K562 (cell line): Measurements from ENCODE around the gene ZMYND19. TPM values are rescaled to one million over a fixed set of nuclear protein-coding genes. Genes with fewer than 3 reads are reported as not detected.
A peak's percentile ranks its signal among the peaks of the same experiment; 100 is the strongest.

ENCODE experiments used
- CREB1 ChIP-seq, 2 experiments: sonication (generic) in 1 of 2; formaldehyde crosslinking in 1 of 2; IDR thresholded peaks; 2 replicates each; pipeline versions ENCODE4 v1.6.1 to v1.8.0; 2012 to 2022; ENCODE audit warnings: inconsistent platforms in 1 of 2, mild to moderate bottlenecking in 1 of 2, missing genetic modification reagents in 1 of 2, moderate library complexity in 1 of 2
- DDX20 ChIP-seq: fragments of 450-650 bp; IDR thresholded peaks from 2 replicates; pipeline ENCODE4 v1.6.1; 2016; ENCODE audit warnings: missing genetic modification characterization, low read depth, mild to moderate bottlenecking, missing compliant biosample characterization, moderate library complexity
- ETS2 ChIP-seq: IDR thresholded peaks from 2 replicates; pipeline ENCODE4 v1.6.1; 2016; ENCODE audit warnings: borderline replicate concordance, missing genetic modification characterization, mild to moderate bottlenecking, moderate library complexity, missing compliant biosample characterization; ENCODE audit not compliant: poor library complexity, severe bottlenecking
- HDAC6 ChIP-seq: IDR thresholded peaks from 2 replicates; pipeline ENCODE4 v1.6.1; 2012; ENCODE audit warnings: low read depth, mild to moderate bottlenecking, control low read depth, inconsistent platforms, low read length, moderate library complexity
- ILF3 ChIP-seq: fragments of 450-650 bp; IDR thresholded peaks from 2 replicates; pipeline ENCODE4 v1.6.1; 2018; ENCODE audit warnings: antibody characterized with exemption, mild to moderate bottlenecking, moderate library complexity, borderline replicate concordance
- MYC ChIP-seq, 2 experiments: fragments of 250-450 bp in 1 of 2; sonication (Bioruptor Pico) in 1 of 2; IDR thresholded peaks; 2 replicates each; pipeline versions ENCODE4 v1.5.1 to v1.6.1; 2012 to 2021; ENCODE audit warnings: low read depth in 2 of 2, borderline replicate concordance in 1 of 2, improper control_type of control experiment in 1 of 2, low read length in 1 of 2, mild to moderate bottlenecking in 1 of 2, moderate library complexity in 1 of 2
- RBM14 ChIP-seq: fragments of 200-400 bp; formaldehyde crosslinking; IDR thresholded peaks from 2 replicates; pipeline ENCODE4 v1.6.1; 2018; ENCODE audit warnings: low read depth, mild to moderate bottlenecking, low read length, moderate library complexity, borderline replicate concordance; ENCODE audit not compliant: insufficient read depth
- SMC3 ChIP-seq: conservative IDR thresholded peaks from 2 replicates; pipeline ENCODE4 v1.6.1; 2011; ENCODE audit warnings: low read depth, low read length, improper control_type of control experiment; ENCODE audit not compliant: insufficient read depth
- WHSC1 ChIP-seq: IDR thresholded peaks from one replicate; pipeline ENCODE4 v1.6.1; 2012; ENCODE audit warnings: low read length, control low read depth, inconsistent platforms
- ZBTB17 ChIP-seq: fragments of 450-650 bp; formaldehyde crosslinking; IDR thresholded peaks from 2 replicates; pipeline ENCODE4 v1.4.0; 2020; ENCODE audit warnings: mild to moderate bottlenecking
- ZKSCAN1 ChIP-seq: fragments of 150-350 bp; IDR thresholded peaks from 2 replicates; pipeline ENCODE4 v1.6.1; 2016; ENCODE audit warnings: low read depth, low read length
- ZNF124 ChIP-seq: sonication (generic); formaldehyde crosslinking; IDR thresholded peaks from 2 replicates; pipeline ENCODE4 v1.8.1; 2022; ENCODE audit warnings: missing genetic modification reagents
- ZNF23 ChIP-seq: fragments of 250-450 bp; sonication (Bioruptor Pico); IDR thresholded peaks from 2 replicates; pipeline ENCODE4 v1.4.0; 2020; ENCODE audit warnings: mild to moderate bottlenecking
- ZNF780A ChIP-seq: fragments of 250-450 bp; sonication (Bioruptor Pico); IDR thresholded peaks from 2 replicates; pipeline ENCODE4 v1.5.0; 2021; ENCODE audit warnings: mild to moderate bottlenecking
- polyA plus RNA-seq, 8 experiments: library from polyadenylated mRNA; depleted of rRNA in 4 of 8; stranded (reverse) in 5 of 8; unstranded in 3 of 8; fragments of >200 nt; fragmentation: Nextera tagmentation in 2 of 8; fragmentation: Illumina TruSeq in 1 of 8; extraction: Ambion mirVana in 2 of 8; extraction: Trizol in 1 of 8; gene quantifications; 2 replicates each; pipeline versions ENCODE4 v1.2.1 to v1.2.3, GENCODE V29; 2011 to 2014; ENCODE audit warnings: inconsistent platforms in 1 of 8, missing spikeins in 1 of 8
- total RNA-seq, 7 experiments: library from RNA; depleted of rRNA in 6 of 7; stranded (reverse); fragments of >200 nt in 6 of 7; fragmentation: Illumina TruSeq in 2 of 7; extraction: Trizol in 2 of 7; gene quantifications; 2 replicates each; pipeline versions ENCODE4 v1.2.1 to v1.2.3, GENCODE V29; 2011 to 2021; ENCODE audit warnings: low replicate concordance in 1 of 7
- TF ChIP-seq, protein P1 (sequence below): IDR thresholded peaks from 3 replicates; pipeline ENCODE4 v1.6.1; 2011; ENCODE audit warnings: borderline replicate concordance, mild to moderate bottlenecking, moderate library complexity; ENCODE audit not compliant: insufficient read length; ENCODE audit errors: extremely low read depth
- TF ChIP-seq, protein P2 (sequence below): fragments of 450-650 bp; conservative IDR thresholded peaks from 2 replicates; pipeline ENCODE4 v1.6.1; 2016; ENCODE audit warnings: missing genetic modification characterization, low read depth, mild to moderate bottlenecking, control low read depth, missing compliant biosample characterization
- TF ChIP-seq, protein P3 (sequence below): fragments of 200-400 bp; formaldehyde crosslinking; IDR thresholded peaks from 2 replicates; pipeline ENCODE4 v1.6.1; 2017; ENCODE audit warnings: mild to moderate bottlenecking, low read depth, low read length, moderate library complexity
- TF ChIP-seq, protein P4 (sequence below): fragments of 450-650 bp; formaldehyde crosslinking; IDR thresholded peaks from 2 replicates; pipeline ENCODE4 v1.4.0; 2020; ENCODE audit warnings: mild to moderate bottlenecking, moderate library complexity

ZMYND19 gene
- total and polyA plus RNA-seq, 9 of the 15 experiments (the other 6 are each of a cell fraction or from before 2014, with no cell fraction given): 1.0 to 86.7 (median 44.0) TPM

DNA sequence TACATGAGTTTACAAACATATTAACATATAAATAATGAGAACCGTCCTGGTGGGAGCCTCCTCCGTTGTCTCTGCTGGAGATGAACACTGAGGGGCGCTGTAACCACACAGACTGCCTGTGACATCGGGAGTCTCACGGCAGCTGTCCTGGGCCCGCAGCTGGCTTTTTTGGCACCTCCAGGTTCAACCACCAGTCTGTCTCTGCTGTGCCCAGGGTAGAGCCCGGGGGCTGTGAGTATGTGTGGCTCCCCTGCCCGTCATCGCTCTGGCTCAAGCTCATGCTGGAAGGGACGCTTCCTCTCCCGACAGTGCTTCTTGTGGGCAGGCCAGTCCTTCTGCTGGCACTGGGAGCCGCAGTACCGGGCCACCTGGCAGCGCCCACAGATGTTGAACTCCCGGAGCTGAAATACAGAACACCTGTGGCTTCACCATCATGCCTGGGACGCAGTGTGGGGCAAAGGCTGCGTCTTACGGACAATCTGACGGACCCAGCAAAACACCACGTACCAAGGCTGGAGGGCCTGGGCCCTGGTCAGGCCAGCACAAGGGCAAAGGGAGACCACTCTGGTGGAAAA lies 7.9 kb downstream of the ZMYND19 start (continued):
- TF ChIP-seq, protein P1, sequence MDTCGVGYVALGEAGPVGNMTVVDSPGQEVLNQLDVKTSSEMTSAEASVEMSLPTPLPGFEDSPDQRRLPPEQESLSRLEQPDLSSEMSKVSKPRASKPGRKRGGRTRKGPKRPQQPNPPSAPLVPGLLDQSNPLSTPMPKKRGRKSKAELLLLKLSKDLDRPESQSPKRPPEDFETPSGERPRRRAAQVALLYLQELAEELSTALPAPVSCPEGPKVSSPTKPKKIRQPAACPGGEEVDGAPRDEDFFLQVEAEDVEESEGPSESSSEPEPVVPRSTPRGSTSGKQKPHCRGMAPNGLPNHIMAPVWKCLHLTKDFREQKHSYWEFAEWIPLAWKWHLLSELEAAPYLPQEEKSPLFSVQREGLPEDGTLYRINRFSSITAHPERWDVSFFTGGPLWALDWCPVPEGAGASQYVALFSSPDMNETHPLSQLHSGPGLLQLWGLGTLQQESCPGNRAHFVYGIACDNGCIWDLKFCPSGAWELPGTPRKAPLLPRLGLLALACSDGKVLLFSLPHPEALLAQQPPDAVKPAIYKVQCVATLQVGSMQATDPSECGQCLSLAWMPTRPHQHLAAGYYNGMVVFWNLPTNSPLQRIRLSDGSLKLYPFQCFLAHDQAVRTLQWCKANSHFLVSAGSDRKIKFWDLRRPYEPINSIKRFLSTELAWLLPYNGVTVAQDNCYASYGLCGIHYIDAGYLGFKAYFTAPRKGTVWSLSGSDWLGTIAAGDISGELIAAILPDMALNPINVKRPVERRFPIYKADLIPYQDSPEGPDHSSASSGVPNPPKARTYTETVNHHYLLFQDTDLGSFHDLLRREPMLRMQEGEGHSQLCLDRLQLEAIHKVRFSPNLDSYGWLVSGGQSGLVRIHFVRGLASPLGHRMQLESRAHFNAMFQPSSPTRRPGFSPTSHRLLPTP: no peak
- TF ChIP-seq ZKSCAN1 (no peak), SMC3 (peak; percentile 29; the same call in 1 of the 2 replicates), ILF3 (no peak), ZNF780A (CRISPR knock-in tag) (no peak), ZNF23 (CRISPR knock-in tag) (no peak), ETS2 (tag) (no peak), DDX20 (tag) (no peak), ZBTB17 (CRISPR knock-in tag) (no peak), ZNF124 (no peak), MYC (IDR thresholded peaks at IDR 0.05; ENCODE audit: low read depth, low read length) (no peak), MYC (CRISPR knock-in tag; IDR thresholded peaks at IDR 0.05; ENCODE audit: borderline replicate concordance, low read depth) (no peak), WHSC1 (no peak), HDAC6 (no peak), CREB1 (IDR thresholded peaks at IDR 0.05) (no peak), CREB1 (CRISPR knock-in tag; IDR thresholded peaks at IDR 0.05) (no peak), RBM14 (no peak)
- TF ChIP-seq, protein P2, sequence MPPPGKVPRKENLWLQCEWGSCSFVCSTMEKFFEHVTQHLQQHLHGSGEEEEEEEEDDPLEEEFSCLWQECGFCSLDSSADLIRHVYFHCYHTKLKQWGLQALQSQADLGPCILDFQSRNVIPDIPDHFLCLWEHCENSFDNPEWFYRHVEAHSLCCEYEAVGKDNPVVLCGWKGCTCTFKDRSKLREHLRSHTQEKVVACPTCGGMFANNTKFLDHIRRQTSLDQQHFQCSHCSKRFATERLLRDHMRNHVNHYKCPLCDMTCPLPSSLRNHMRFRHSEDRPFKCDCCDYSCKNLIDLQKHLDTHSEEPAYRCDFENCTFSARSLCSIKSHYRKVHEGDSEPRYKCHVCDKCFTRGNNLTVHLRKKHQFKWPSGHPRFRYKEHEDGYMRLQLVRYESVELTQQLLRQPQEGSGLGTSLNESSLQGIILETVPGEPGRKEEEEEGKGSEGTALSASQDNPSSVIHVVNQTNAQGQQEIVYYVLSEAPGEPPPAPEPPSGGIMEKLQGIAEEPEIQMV (tag): no peak
- TF ChIP-seq, protein P3, sequence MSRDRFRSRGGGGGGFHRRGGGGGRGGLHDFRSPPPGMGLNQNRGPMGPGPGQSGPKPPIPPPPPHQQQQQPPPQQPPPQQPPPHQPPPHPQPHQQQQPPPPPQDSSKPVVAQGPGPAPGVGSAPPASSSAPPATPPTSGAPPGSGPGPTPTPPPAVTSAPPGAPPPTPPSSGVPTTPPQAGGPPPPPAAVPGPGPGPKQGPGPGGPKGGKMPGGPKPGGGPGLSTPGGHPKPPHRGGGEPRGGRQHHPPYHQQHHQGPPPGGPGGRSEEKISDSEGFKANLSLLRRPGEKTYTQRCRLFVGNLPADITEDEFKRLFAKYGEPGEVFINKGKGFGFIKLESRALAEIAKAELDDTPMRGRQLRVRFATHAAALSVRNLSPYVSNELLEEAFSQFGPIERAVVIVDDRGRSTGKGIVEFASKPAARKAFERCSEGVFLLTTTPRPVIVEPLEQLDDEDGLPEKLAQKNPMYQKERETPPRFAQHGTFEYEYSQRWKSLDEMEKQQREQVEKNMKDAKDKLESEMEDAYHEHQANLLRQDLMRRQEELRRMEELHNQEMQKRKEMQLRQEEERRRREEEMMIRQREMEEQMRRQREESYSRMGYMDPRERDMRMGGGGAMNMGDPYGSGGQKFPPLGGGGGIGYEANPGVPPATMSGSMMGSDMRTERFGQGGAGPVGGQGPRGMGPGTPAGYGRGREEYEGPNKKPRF: no peak
- TF ChIP-seq, protein P4, sequence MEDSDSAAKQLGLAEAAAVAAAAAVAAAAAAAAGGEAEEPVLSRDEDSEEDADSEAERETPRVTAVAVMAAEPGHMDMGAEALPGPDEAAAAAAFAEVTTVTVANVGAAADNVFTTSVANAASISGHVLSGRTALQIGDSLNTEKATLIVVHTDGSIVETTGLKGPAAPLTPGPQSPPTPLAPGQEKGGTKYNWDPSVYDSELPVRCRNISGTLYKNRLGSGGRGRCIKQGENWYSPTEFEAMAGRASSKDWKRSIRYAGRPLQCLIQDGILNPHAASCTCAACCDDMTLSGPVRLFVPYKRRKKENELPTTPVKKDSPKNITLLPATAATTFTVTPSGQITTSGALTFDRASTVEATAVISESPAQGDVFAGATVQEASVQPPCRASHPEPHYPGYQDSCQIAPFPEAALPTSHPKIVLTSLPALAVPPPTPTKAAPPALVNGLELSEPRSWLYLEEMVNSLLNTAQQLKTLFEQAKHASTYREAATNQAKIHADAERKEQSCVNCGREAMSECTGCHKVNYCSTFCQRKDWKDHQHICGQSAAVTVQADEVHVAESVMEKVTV: peak; percentile 40; the same call in 1 of the 2 replicates
